Adrenal gland (tissue), 5 donors: ENCODE results near the gene PTPRO.

Experiments
- POLR2A ChIP-seq, 2 donors: fragments of 450-650 bp; IDR thresholded peaks; one replicate each; pipeline ENCODE4 v1.6.1; 2017; ENCODE audit warnings: antibody characterized with exemption in 2 of 2, mild to moderate bottlenecking in 2 of 2, moderate library complexity in 1 of 2
- TF ChIP-seq, protein P1 (sequence below), 6 experiments: fragments of 450-650 bp in 4 of 6; fragments of 200-600 bp in 2 of 6; sonication (generic) in 1 of 6; IDR thresholded peaks; 1 replicate in 5 of 6; 2 replicates in 1 of 6; pipeline versions ENCODE4 v1.5.1 to v1.8.0; 2016 to 2021; ENCODE audit warnings: antibody characterized with exemption in 6 of 6, mild to moderate bottlenecking in 2 of 6, moderate library complexity in 1 of 6
- donor health status: DM: no; HTN: no; CAD: no.

DNA sequence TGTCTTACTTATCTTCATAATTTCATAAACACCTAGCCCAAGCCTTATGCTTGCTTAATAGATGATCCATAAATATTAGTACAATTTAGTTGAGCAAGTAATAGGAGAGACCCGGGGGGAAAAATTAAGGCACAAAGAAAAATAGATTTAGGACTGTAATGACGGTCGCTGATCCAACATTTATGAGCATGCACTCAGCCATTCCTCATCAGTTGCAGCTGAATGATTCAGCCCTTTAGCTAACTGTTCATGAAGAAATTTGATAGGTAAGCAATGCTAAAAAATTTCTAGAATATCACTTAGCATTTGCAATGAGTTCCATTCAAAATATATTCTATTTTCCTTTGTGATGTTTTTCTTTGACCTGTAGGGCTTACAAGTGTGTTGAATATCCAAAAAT is 163.2 kb downstream of the PTPRO start:
- TF ChIP-seq, protein P1, sequence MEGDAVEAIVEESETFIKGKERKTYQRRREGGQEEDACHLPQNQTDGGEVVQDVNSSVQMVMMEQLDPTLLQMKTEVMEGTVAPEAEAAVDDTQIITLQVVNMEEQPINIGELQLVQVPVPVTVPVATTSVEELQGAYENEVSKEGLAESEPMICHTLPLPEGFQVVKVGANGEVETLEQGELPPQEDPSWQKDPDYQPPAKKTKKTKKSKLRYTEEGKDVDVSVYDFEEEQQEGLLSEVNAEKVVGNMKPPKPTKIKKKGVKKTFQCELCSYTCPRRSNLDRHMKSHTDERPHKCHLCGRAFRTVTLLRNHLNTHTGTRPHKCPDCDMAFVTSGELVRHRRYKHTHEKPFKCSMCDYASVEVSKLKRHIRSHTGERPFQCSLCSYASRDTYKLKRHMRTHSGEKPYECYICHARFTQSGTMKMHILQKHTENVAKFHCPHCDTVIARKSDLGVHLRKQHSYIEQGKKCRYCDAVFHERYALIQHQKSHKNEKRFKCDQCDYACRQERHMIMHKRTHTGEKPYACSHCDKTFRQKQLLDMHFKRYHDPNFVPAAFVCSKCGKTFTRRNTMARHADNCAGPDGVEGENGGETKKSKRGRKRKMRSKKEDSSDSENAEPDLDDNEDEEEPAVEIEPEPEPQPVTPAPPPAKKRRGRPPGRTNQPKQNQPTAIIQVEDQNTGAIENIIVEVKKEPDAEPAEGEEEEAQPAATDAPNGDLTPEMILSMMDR (IDR thresholded peaks at IDR 0.05) = no peak
- no peak for TF ChIP-seq POLR2A (IDR thresholded peaks at IDR 0.05)
